ENCODE results near the gene ALPK1.

ALPK1 gene

GRCh38 chr4:112316360-112316759, 19.2 kb downstream of the ALPK1 start:
- no peak for TF ChIP-seq CTCF (IDR thresholded peaks at IDR 0.05; ENCODE audit: insufficient read depth, low read length, poor library complexity, severe bottlenecking)
- Histone ChIP-seq H3K4me3 (replicated peaks; ENCODE audit: low read depth, low read length) (no peak overlapping the region), H3K36me3 (ENCODE audit: control insufficient read depth, insufficient read depth, low read length) (no peaks in the 10 kb centered on the region), H3K27me3 (replicated peaks; ENCODE audit: control insufficient read depth, insufficient read depth, low read length) (no peaks in the 10 kb centered on the region)
- no peak for DNase-seq (ENCODE audit: extremely low read depth, insufficient read length)

GRCh38 chr4:112318239-112319142, 21.3 kb downstream of the ALPK1 start:
- TF ChIP-seq CTCF (IDR thresholded peaks at IDR 0.05; ENCODE audit: insufficient read depth, low read length, poor library complexity, severe bottlenecking): no peak
- H3K36me3 ChIP-seq (ENCODE audit: control insufficient read depth, insufficient read depth, low read length): no peaks in the 10 kb centered on the region
- peak overlapping the region; percentile 5; the same call in 1 of the 2 replicates for H3K4me3 ChIP-seq (replicated peaks; ENCODE audit: low read depth, low read length)
- peak; percentile 49 for DNase-seq (ENCODE audit: extremely low read depth, insufficient read length)
- H3K27me3 ChIP-seq (replicated peaks; ENCODE audit: control insufficient read depth, insufficient read depth, low read length): no peaks in the 10 kb centered on the region

- DNase-seq (ENCODE audit: extremely low read depth, insufficient read length): peak; percentile 43
- Histone ChIP-seq H3K27me3 (replicated peaks; ENCODE audit: control insufficient read depth, insufficient read depth, low read length) (no peaks in the 10 kb centered on the region), H3K4me3 (replicated peaks; ENCODE audit: low read depth, low read length) (no peak overlapping the region), H3K36me3 (ENCODE audit: control insufficient read depth, insufficient read depth, low read length) (no peaks in the 10 kb centered on the region; the same call in 1 of the 2 replicates)
- peak; percentile 80 for TF ChIP-seq CTCF (IDR thresholded peaks at IDR 0.05; ENCODE audit: insufficient read depth, low read length, poor library complexity, severe bottlenecking)
Measured at GRCh38 chr4:112321776-112322684, 24.9 kb downstream of the ALPK1 start.

- Histone ChIP-seq H3K36me3 (ENCODE audit: control insufficient read depth, insufficient read depth, low read length) (no peaks in the 10 kb centered on the region; the same call in 1 of the 2 replicates), H3K27me3 (replicated peaks; ENCODE audit: control insufficient read depth, insufficient read depth, low read length) (no peaks in the 10 kb centered on the region), H3K4me3 (replicated peaks; ENCODE audit: low read depth, low read length) (no peak overlapping the region)
- no peak for TF ChIP-seq CTCF (IDR thresholded peaks at IDR 0.05; ENCODE audit: insufficient read depth, low read length, poor library complexity, severe bottlenecking)
- DNase-seq (ENCODE audit: extremely low read depth, insufficient read length): no peak
Measured at GRCh38 chr4:112322866-112323265, 25.7 kb downstream of the ALPK1 start.

- H3K4me3 ChIP-seq (replicated peaks; ENCODE audit: low read depth, low read length): no peak overlapping the region
- no peak for TF ChIP-seq CTCF (IDR thresholded peaks at IDR 0.05; ENCODE audit: insufficient read depth, low read length, poor library complexity, severe bottlenecking)
- no peak for DNase-seq (ENCODE audit: extremely low read depth, insufficient read length)
- no peaks in the 10 kb centered on the region for H3K27me3 ChIP-seq (replicated peaks; ENCODE audit: control insufficient read depth, insufficient read depth, low read length)
- H3K36me3 ChIP-seq (ENCODE audit: control insufficient read depth, insufficient read depth, low read length): no peaks in the 10 kb centered on the region; the same call in none of the 2 replicates
Measured at GRCh38 chr4:112325530-112325929, 28.4 kb downstream of the ALPK1 start.

Data from GM06990 (cell line).